ENCODE measurements around the gene LYPD5.

- TF ChIP-seq POLR2AphosphoS5 (IDR thresholded peaks at IDR 0.05; ENCODE audit: borderline replicate concordance, low read depth, low read length) (no peak), EZH2 (IDR thresholded peaks at IDR 0.05) (no peak), FOXP2 (optimal IDR thresholded peaks at IDR 0.05; ENCODE audit: control extremely low read depth, extremely low read length, insufficient read depth) (no peak)
Observed at GRCh38 chr19:43747557-43748204, 54.6 kb downstream of the LYPD5 start.

All from SK-N-MC (cell line).